Brain microvascular endothelial cell (primary cell): Measurements from ENCODE around the gene ITGB4.

Experiments used
- DNase-seq: peaks from one replicate; pipeline ENCODE4 v3.0.0-alpha.2; 2020
- H3K27ac ChIP-seq: fragments of 250-450 bp; sonication (Bioruptor Pico); 2 replicates; pipeline ENCODE4 v1.5.1; 2020; ENCODE audit warnings: mild to moderate bottlenecking, moderate library complexity
- H3K27me3 ChIP-seq: fragments of 250-450 bp; sonication (Bioruptor Pico); replicated peaks from 2 replicates; pipeline ENCODE4 v1.5.1; 2020; ENCODE audit warnings: mild to moderate bottlenecking
- H3K36me3 ChIP-seq: fragments of 250-450 bp; sonication (Bioruptor Pico); replicated peaks from 2 replicates; pipeline ENCODE4 v1.5.1; 2020; ENCODE audit warnings: mild to moderate bottlenecking
- H3K4me3 ChIP-seq: 2 replicates; pipeline ENCODE4 v1.5.1; 2011; ENCODE audit warnings: low read depth, mild to moderate bottlenecking, control low read depth, low read length, moderate library complexity
- CTCF ChIP-seq: IDR thresholded peaks from 2 replicates; pipeline ENCODE4 v1.5.1; 2011; ENCODE audit warnings: low read depth, mild to moderate bottlenecking, moderate library complexity, low read length, control low read depth, inconsistent platforms; ENCODE audit errors: missing control alignments
- in situ Hi-C: cut with HindIII; loops from 2 replicates; pipeline ENCODE4 v1.10.0; 2017; ENCODE audit warnings: low sequenced_read_pairs, low pct_ligation_motif_present

The ITGB4 gene

GRCh38 chr17:75799402-75799801 lies 78.1 kb downstream of the ITGB4 start:
- Histone ChIP-seq H3K27ac (no peak overlapping the region), H3K36me3 (peaks cover 12% of the 10 kb centered on the region), H3K4me3 (no peak overlapping the region), H3K27me3 (no peaks in the 10 kb centered on the region)
- TF ChIP-seq CTCF = no peak
- in situ Hi-C loops = no loop called here
- DNase-seq = no peak

- no peak for DNase-seq
- no peaks in the 10 kb centered on the region for H3K27me3 ChIP-seq
- peaks cover 4% of the 10 kb centered on the region for H3K36me3 ChIP-seq
- H3K27ac ChIP-seq = no peak overlapping the region
- H3K4me3 ChIP-seq = no peak overlapping the region
- no peak for TF ChIP-seq CTCF
- in situ Hi-C loops = no loop called here
Measured at GRCh38 chr17:75803883-75804282, 82.6 kb downstream of the ITGB4 start.

GRCh38 chr17:75806822-75807500 lies 85.7 kb downstream of the ITGB4 start:
- no peak overlapping the region for H3K27ac ChIP-seq
- DNase-seq = no peak
- no peaks in the 10 kb centered on the region for H3K27me3 ChIP-seq
- H3K36me3 ChIP-seq = peaks cover 6% of the 10 kb centered on the region
- H3K4me3 ChIP-seq = no peak overlapping the region
- in situ Hi-C loops = no loop called here
- no peak for TF ChIP-seq CTCF
